Activated naive CD4-positive, alpha-beta T cell treated with anti-CD3 and anti-CD28 coated beads, Interleukin-2, amount 50 U/mL, for 24 hours (primary cell): ENCODE measurements around the gene ULBP3.
"Not testable (repeated sequence)": the region's sequence is repeated elsewhere in the genome, so short reads cannot be mapped to it uniquely, and the experiment has no call there.

ENCODE experiments used
- H3K27ac Mint-ChIP-seq: one replicate; pipeline ENCODE4 v1.8.0; 2021; ENCODE audit warnings: mild to moderate bottlenecking, mixed read lengths
- H3K27me3 Mint-ChIP-seq: one replicate; pipeline ENCODE4 v1.8.0; 2021; ENCODE audit warnings: mixed read lengths
- H3K36me3 Mint-ChIP-seq: one replicate; pipeline ENCODE4 v1.8.0; 2021; ENCODE audit warnings: mixed read lengths
- H3K4me1 Mint-ChIP-seq: one replicate; pipeline ENCODE4 v1.8.0; 2021; ENCODE audit warnings: mixed read lengths
- H3K4me3 Mint-ChIP-seq: one replicate; pipeline ENCODE4 v1.8.0; 2021; ENCODE audit warnings: mild to moderate bottlenecking, mixed read lengths
- H3K9me3 Mint-ChIP-seq: one replicate; pipeline ENCODE4 v1.8.0; 2021; ENCODE audit warnings: mixed read lengths

The ULBP3 gene

DNA sequence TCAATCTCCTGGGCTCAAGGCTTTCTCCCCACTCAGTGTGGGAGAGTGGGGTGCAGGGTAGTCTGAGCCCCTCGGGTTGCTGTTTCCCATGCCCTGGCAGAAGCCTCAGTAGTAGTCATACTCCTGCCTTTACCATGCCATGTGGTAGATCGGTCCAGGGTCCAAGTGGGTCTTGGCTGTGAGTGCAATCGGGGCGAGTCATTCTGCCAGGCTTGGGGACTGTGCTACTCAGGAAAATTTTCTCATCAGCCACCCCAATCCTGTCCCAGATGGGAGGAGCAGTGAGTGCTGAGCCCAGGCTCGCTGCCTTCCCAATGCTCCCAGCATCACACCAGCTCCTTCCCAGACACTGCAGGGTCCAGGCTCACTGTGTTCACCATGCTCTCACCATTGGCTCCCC, 32.8 kb downstream of the ULBP3 start:
- H3K9me3 Mint-ChIP-seq, result no peaks in the 10 kb centered on the region
- H3K27ac Mint-ChIP-seq, result no peak overlapping the region
- no peak overlapping the region for H3K4me3 Mint-ChIP-seq
- peaks cover 32% of the 10 kb centered on the region for H3K27me3 Mint-ChIP-seq
- H3K36me3 Mint-ChIP-seq, result no peaks in the 10 kb centered on the region
- H3K4me1 Mint-ChIP-seq, result peaks cover 11% of the 10 kb centered on the region

DNA sequence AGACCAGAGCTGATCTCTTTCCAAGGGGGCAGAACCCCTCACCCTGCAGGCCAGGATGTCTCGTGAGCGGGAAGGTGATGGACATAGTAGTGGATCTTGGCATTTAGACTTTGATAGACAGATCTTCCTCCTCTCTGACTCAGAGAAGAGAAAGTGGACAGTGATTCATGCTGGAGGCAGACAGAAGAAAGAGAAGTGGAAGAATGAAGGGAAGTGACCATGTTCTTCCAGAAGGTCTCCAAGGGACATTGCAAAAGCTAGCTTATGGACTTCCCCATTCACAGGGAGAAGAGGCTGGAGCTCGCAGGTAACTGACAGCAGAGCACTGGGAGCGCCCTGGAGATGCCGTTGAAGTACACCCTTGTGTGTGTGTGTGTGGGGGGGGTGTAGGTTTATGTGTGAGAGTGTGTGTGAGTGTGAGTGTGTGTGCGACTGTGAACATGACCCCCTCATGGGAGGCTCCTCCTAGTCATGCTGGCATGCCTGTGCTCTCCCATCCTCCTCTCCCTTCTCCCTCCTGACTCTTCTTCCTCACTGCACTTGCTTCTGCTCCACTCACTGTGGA, 35.6 kb downstream of the ULBP3 start:
- H3K27ac Mint-ChIP-seq, result no peak overlapping the region
- no peaks in the 10 kb centered on the region for H3K9me3 Mint-ChIP-seq
- H3K4me3 Mint-ChIP-seq, result no peak overlapping the region
- H3K4me1 Mint-ChIP-seq, result peaks cover 7% of the 10 kb centered on the region
- peaks cover 19% of the 10 kb centered on the region for H3K27me3 Mint-ChIP-seq
- no peaks in the 10 kb centered on the region for H3K36me3 Mint-ChIP-seq

DNA sequence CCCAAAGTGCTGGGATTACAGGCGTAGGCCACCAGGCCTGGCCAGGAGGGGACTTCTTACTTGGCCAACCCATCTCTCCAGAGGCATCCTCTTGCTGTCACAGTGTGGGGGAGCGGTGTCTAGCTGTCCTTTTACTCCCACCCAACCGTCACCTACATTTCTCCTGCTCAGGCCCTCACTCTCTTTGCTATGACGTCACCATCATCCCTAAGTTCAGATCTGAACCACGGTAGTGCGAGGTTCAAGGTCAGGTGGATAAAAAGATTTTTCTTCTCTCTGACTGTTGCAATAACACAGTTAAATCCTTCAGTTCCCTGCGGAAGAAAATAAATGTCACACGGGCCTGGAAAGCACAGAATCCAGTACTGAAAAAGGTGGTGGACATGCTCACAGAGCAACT, 36.3 kb downstream of the ULBP3 start:
- Mint-ChIP-seq H3K27ac (no peak overlapping the region), H3K36me3 (no peaks in the 10 kb centered on the region), H3K27me3 (peaks cover 20% of the 10 kb centered on the region), H3K4me3 (no peak overlapping the region), H3K4me1 (peaks cover 7% of the 10 kb centered on the region), H3K9me3 (no peaks in the 10 kb centered on the region)

DNA sequence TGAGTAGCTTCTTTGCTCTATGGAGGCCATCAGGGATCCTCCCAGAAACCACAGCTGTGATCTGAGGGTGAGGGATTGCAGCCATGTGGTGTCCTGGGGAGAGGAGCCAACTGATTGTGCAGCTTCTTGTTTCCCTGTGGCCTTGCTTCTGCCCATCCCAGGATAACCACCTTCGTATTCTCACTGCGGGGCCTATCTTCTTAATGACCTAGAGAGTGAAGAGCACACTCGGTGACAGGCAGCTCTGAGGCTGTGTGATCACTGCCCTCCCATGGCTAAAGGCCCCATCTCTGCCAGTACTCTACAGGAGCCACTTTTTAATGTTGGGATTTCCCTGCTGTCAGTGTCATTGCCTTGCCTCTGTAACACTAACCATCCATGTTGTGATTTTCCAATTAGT, 38.3 kb downstream of the ULBP3 start:
- Mint-ChIP-seq H3K36me3 (no peaks in the 10 kb centered on the region), H3K4me1 (peaks cover 5% of the 10 kb centered on the region), H3K9me3 (no peaks in the 10 kb centered on the region), H3K27ac (no peak overlapping the region), H3K4me3 (no peak overlapping the region), H3K27me3 (peaks cover 20% of the 10 kb centered on the region)

DNA sequence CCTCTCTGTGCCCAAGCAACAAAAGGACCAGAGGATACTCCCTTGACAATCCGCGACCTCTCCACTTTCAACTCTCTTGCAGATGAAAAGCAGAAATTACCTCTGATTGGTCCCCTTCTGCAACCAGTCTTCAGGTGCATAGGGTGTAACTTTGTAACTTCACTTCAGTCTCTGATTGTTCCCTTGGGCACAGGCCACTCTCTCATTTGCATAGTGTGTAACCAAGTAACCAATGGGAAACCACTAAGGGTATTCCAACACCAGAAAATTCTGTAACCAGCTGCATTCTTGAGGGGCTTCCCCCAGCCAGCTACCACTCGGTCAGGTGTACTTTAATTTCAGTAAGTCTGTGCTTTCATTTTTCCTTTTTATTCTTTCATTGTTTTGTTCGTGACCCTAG, 39.2 kb downstream of the ULBP3 start:
- Mint-ChIP-seq H3K27me3 (peaks cover 21% of the 10 kb centered on the region), H3K27ac (no peak overlapping the region), H3K9me3 (no peaks in the 10 kb centered on the region), H3K36me3 (no peaks in the 10 kb centered on the region), H3K4me3 (no peak overlapping the region), H3K4me1 (peaks cover 10% of the 10 kb centered on the region)

DNA sequence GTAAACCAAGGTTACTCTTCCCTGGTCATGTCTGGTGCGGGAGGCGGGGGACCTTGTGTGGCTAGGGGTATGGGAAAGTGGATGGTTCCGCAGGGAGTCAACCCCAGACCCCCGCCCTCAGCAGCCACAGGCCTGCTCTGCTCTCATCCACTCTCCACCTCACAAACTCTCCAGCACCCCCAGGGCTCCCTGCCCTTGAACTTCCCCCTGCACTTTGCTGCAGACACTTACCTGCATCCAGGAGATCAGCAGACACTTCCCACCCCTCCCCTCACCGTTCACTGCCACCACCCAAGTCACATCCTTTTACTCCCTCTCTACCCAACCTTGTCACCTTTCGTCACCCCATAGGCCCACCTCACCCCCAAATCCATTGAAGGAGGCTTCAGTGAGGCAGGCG, 39.6 kb downstream of the ULBP3 start:
- Mint-ChIP-seq H3K4me1 (peaks cover 10% of the 10 kb centered on the region), H3K4me3 (no peak overlapping the region), H3K27me3 (peaks cover 20% of the 10 kb centered on the region), H3K9me3 (no peaks in the 10 kb centered on the region), H3K27ac (no peak overlapping the region), H3K36me3 (no peaks in the 10 kb centered on the region)

DNA sequence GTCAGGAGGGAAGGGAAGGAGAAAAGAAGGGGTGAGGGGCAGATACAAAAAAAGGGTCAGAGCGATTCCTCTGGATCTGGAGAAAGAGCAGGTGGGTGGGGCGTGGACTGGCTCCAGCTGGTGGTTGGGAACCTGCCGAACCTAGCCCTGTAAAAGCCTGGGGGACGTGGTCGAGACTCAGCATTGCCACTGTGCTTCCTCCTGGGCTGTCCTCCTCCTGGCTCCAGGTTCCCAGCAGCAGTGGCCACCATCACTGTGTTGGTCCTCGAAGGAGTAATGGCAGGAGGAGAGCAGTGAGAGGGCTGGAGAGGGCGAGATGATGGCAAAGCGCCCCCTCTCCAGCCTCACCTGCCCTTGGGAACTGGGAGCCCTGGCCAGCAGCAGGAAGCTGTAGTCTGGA, 40.1 kb downstream of the ULBP3 start:
- Mint-ChIP-seq H3K4me1 (peaks cover 10% of the 10 kb centered on the region), H3K27ac (no peak overlapping the region), H3K9me3 (no peaks in the 10 kb centered on the region), H3K4me3 (no peak overlapping the region), H3K27me3 (peaks cover 21% of the 10 kb centered on the region), H3K36me3 (no peaks in the 10 kb centered on the region)

DNA sequence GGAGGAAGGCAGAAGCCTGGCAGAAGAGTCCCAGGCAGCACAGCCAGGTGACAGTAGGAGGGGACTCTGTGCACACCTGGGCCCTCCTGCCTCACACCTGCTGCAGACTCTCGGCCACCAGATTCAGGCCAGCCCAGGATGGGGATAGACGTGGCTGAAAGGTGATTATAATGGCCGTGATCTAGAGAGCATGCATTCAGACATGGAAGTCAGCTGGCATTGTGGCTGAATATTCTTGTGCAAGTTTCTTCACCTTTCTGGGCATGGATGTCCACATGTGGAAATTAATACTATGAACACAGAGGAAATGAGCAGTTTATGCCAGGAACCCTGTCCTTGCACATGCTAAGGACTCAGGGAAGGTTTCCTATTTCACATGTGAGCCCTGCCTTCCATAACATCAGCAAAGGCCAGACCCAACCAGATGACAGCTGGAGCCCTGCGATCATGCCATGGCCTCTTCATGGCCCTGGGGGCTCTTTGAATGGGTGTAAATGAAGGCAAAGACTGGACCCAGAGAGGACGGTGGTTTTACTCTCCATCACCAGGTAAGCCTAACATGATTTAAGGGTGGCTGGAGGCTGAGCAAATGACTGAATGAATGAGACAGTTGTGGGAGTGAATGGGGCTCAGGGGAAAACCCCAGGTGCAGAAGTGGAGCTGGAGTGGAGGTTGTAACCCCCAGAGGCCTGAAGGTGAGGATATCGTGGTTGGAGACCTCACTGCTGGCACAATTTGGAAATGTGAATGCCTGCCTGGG, 40.9 kb downstream of the ULBP3 start:
- no peak overlapping the region for H3K27ac Mint-ChIP-seq
- H3K4me3 Mint-ChIP-seq, result no peak overlapping the region
- H3K27me3 Mint-ChIP-seq, result peaks cover 21% of the 10 kb centered on the region
- peaks cover 10% of the 10 kb centered on the region for H3K4me1 Mint-ChIP-seq
- no peaks in the 10 kb centered on the region for H3K36me3 Mint-ChIP-seq
- H3K9me3 Mint-ChIP-seq, result no peaks in the 10 kb centered on the region

DNA sequence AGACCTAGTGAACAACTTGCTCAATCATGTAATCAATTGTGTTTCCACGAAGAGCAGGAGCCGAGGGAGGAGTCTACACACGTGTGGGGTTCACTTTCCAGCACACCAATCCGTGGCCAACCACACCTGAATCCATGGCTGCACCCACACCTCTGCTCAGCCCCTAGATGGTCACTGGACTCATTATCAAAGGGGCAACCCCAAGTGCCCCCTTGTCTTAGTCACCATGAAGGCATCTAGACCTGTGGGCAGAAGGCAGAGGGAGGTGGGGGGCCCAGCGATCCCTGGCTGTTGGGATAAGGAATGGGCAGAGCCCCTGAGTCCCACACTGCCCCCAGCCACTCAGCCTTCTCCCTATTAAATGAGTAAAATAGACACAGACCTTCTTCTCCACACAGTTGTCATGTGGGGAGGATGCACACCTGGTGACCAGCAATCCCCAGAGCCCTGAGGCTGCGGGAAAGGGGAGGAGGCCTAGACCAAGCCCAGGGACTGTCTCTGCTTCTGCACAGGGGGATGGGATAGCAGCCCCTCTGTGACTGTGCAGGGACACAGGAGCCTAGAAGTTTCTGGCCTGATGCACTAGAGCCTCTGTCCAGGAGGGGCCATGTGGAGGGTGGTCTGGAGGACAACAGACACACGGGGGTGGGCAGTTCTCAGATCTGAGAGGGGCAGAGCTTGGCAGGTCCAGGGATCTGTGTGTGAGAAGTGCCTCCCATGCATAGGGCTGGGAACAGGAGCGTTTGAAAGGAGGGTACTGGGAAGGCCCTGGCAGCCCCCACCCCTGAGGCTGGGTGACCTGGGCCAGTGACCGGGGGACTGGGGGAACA, 41.7 kb downstream of the ULBP3 start:
- peaks cover 21% of the 10 kb centered on the region for H3K27me3 Mint-ChIP-seq
- H3K4me1 Mint-ChIP-seq, result peaks cover 10% of the 10 kb centered on the region
- no peaks in the 10 kb centered on the region for H3K9me3 Mint-ChIP-seq
- no peak overlapping the region for H3K4me3 Mint-ChIP-seq
- no peak overlapping the region for H3K27ac Mint-ChIP-seq
- no peaks in the 10 kb centered on the region for H3K36me3 Mint-ChIP-seq

DNA sequence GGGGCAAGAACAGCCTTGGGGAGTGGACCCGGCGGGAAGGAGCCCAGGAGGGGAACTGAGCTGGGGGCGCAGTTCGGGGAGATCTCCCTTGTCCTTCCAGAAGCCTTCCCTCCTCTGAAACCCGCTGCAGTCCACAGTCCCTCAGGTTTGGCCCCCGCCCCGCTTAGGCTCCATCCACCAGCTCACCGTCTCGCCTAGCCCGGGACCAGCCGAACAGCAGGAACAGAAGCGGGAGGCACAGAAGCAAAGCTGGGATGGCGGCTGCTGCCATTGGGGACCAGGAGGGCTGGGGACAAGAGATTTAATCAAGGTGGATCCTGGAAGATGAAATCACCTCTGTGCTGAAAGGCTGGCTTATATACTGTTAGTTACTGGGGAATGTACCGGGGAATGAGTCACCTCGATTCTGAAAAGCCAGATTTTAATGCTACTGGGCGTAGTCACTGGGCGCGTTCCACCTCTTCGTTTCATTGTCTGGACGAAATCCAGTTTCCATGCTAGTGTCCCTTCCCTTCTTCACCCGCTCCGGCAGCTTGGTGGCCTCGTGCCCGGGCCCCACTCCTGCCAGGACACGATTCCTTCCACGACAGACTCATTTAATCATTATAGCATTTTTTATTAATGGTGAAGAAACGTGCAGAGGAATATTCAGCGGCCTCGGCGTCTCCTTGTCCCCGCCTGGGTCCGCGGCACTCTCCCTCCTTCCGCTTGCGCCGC, 43.6 kb downstream of the ULBP3 start, which contains the start of gene RAET1L:
Gene RAET1L, minus strand, starts transcription at position 332 of the 717 bp plus-strand sequence. Its CDS starts 61 bp downstream, at position 271.
- H3K27ac Mint-ChIP-seq, result no peak within 1 kb of the TSS
- no peaks in the 10 kb centered on the region for H3K9me3 Mint-ChIP-seq
- H3K4me3 Mint-ChIP-seq, result peak within 1 kb of the TSS; percentile 23
- H3K36me3 Mint-ChIP-seq, result no peaks in the 10 kb centered on the region
- peaks cover 10% of the 10 kb centered on the region for H3K4me1 Mint-ChIP-seq
- H3K27me3 Mint-ChIP-seq, result peaks cover 26% of the 10 kb centered on the region

DNA sequence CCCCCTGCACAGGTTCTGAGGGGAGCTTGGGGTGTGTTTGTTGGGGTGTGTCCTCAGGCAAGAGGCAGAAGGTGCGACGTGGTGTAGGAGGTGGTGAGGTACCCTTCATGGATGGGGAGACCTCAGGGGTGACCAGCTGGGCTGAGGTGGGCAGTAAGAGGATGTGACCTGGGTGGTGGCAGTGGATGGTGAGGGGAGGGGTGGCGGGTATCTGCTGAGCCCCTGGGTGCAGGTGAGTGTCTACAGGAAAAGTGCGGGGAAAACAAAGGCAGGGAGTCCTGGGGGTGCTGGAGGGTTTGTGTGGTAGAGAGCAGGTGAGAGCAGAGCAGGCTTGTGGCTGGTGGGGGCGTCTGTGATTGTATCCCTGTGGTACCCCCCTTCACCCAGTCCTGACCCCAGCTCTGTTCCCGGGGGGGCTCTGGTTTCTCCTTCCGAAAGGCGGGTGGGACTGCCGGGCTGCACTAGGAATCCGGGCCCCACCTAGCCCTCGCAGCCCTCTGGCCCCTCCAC, 44.2 kb downstream of the ULBP3 start:
- no peaks in the 10 kb centered on the region for H3K36me3 Mint-ChIP-seq
- H3K27ac Mint-ChIP-seq, result no peak overlapping the region
- no peaks in the 10 kb centered on the region for H3K9me3 Mint-ChIP-seq
- H3K4me1 Mint-ChIP-seq, result peaks cover 10% of the 10 kb centered on the region
- H3K4me3 Mint-ChIP-seq, result no peak overlapping the region
- peaks cover 27% of the 10 kb centered on the region for H3K27me3 Mint-ChIP-seq

DNA sequence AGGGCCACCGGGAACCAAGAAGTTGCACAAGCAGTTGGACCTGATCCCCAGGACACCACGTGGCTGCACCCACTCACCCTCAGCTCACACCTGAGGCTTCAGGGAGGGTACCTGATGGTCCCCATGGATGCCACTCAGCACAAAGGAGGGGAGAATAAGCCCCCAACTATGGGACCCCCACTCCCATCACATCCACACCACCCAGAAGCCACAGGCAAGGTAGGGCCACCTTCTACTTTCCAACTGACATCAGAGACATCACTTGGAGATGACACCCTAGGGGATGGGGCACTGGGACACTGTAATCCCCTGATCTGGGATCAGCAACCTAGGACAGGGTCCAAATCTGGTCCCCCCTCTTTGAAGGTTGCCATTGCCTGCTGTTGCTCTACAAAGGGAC, 44.9 kb downstream of the ULBP3 start:
- H3K9me3 Mint-ChIP-seq, H3K4me3 Mint-ChIP-seq: not testable (repeated sequence)
- peaks cover 32% of the 10 kb centered on the region for H3K27me3 Mint-ChIP-seq

DNA sequence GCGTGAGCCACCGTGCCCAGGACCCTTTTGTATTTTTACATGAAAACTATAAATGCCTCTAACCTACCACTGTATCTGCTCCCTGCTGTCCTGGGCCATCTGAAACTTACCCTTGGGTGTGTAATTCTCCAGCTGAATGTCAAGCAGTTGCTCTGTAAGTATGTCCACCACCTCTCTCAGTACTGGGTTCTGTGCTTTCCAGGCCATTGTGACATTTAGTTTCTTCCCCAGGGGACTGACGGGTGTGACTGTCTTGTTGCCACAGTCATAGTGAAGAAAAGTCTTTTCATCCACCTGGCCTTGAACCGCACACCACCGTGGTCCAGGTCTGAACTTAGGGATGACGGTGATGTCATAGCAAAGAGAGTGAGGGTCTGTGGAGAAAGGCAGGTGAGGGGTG, 47.1 kb downstream of the ULBP3 start:
- not testable (repeated sequence) for H3K27ac Mint-ChIP-seq
- peaks cover 11% of the 10 kb centered on the region for H3K4me1 Mint-ChIP-seq
- H3K27me3 Mint-ChIP-seq, result peaks cover 38% of the 10 kb centered on the region

More for the DNA sequence above, 44.9 kb downstream of the ULBP3 start:
- not testable (repeated sequence) for H3K36me3 Mint-ChIP-seq, H3K27ac Mint-ChIP-seq
- peaks cover 10% of the 10 kb centered on the region for H3K4me1 Mint-ChIP-seq

DNA sequence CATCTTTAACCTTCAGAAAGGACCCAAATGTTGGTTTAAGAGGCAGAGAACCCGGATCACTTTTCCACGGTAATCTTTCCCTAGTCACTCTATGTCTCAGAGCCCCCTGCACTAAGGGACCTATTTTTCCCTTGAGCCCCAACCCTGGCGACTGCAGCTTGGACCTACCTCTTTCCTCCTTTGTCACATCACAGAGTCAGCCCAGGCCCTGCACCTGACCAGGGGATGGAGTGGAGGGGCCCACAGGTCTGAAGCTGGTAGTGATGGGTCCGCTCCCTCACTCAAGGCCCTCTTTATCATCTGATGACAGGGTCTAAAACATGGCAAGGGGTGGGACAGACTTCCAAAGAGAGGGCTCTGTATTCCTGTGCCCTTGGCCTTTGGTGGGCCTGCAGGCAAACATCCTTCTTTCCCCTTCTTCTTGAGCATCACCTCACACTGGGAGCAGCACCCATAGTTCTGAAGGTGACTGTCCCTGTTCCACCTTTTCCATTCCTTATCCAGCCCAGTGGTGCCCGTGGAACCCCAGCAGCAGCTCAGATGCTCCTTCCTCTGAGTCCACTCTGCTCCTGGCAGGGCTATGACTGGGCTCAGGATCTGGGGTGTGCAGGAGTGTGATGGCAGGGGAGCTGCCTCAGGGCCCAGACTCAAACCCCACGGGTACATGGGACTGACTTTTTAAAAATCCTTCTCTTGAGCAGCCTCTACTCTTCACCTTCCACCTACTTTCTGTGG, 49.9 kb downstream of the ULBP3 start:
- Mint-ChIP-seq H3K27me3 (peaks cover 40% of the 10 kb centered on the region), H3K4me1 (peaks cover 10% of the 10 kb centered on the region), H3K9me3 (no peaks in the 10 kb centered on the region), H3K27ac (no peak overlapping the region), H3K36me3 (no peaks in the 10 kb centered on the region), H3K4me3 (no peak overlapping the region)

More for the DNA sequence above, 47.1 kb downstream of the ULBP3 start:
- not testable (repeated sequence) for H3K9me3 Mint-ChIP-seq, H3K36me3 Mint-ChIP-seq, H3K4me3 Mint-ChIP-seq

DNA sequence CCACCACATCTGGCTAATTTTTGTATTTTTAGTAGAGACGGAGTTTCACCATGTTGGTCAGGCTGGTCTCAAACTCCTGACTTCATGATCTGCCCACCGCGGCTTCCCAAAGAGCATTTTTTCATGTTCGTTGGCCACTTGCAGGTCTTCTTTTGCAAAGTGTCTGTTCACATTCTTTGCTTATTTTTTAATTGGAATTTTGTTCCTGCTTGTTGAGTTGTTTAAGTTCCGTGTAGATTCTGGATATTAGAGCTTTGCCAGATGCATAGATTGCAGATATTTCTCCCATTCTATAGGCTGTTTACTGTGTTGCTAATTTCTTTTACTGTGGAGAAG, 51.8 kb downstream of the ULBP3 start:
- peaks cover 54% of the 10 kb centered on the region for H3K27me3 Mint-ChIP-seq
- H3K9me3 Mint-ChIP-seq, H3K36me3 Mint-ChIP-seq, H3K27ac Mint-ChIP-seq, H3K4me3 Mint-ChIP-seq: not testable (repeated sequence)
- H3K4me1 Mint-ChIP-seq, result peaks cover 13% of the 10 kb centered on the region
